A549 (cell line): ENCODE measurements around the gene SUSD1.

Experiments used
- CEBPB ChIP-seq, 2 experiments: fragments of >200 bp in 1 of 2; sonication (Bioruptor Twin) in 1 of 2; formaldehyde crosslinking in 1 of 2; IDR thresholded peaks; 2 replicates each; pipeline ENCODE4 v1.6.1; 2012 to 2016
- CHD2 ChIP-seq: fragments of 150-350 bp; IDR thresholded peaks from 2 replicates; pipeline ENCODE4 v1.6.1; 2014; ENCODE audit warnings: low read length; ENCODE audit not compliant: partially characterized antibody
- CTCF ChIP-seq: fragments of >200 bp; sonication (Bioruptor Twin); formaldehyde crosslinking; IDR thresholded peaks from 3 replicates; pipeline ENCODE4 v1.5.1; 2016
- EP300 ChIP-seq, 2 experiments: fragments of >200 bp; sonication (Bioruptor Twin); formaldehyde crosslinking; IDR thresholded peaks; 2 replicates in 1 of 2; 3 replicates in 1 of 2; pipeline ENCODE4 v1.6.1; 2016 to 2017
- FOXS1 ChIP-seq: fragments of 250-450 bp; sonication (Bioruptor Pico); IDR thresholded peaks from 2 replicates; pipeline ENCODE4 v1.5.0; 2020; ENCODE audit warnings: mild to moderate bottlenecking, moderate library complexity
- KDM5A ChIP-seq: fragments of 200-600 bp; sonication (generic); IDR thresholded peaks from 2 replicates; pipeline ENCODE4 v1.6.1; 2016; ENCODE audit warnings: antibody characterized with exemption, mild to moderate bottlenecking
- MAX ChIP-seq: IDR thresholded peaks from 2 replicates; pipeline ENCODE4 v1.6.1; 2012
- POLR2A ChIP-seq: IDR thresholded peaks from 2 replicates; pipeline ENCODE4 v1.6.1; 2012; ENCODE audit warnings: mild to moderate bottlenecking, low read length
- SMC3 ChIP-seq: fragments of >200 bp; sonication (Bioruptor Twin); formaldehyde crosslinking; IDR thresholded peaks from 3 replicates; pipeline ENCODE4 v1.6.1; 2018; ENCODE audit warnings: inconsistent platforms
- ZFP36 ChIP-seq: fragments of 450-650 bp; IDR thresholded peaks from 2 replicates; pipeline ENCODE4 v1.6.1; 2014; ENCODE audit warnings: borderline replicate concordance; ENCODE audit not compliant: partially characterized antibody
- TF ChIP-seq, protein P1 (sequence below): fragments of 250-450 bp; sonication (Bioruptor Pico); IDR thresholded peaks from 2 replicates; pipeline ENCODE4 v1.5.0; 2021; ENCODE audit warnings: mild to moderate bottlenecking, moderate library complexity, borderline replicate concordance
- TF ChIP-seq, protein P2 (sequence below): fragments of >200 bp; sonication (Bioruptor Twin); formaldehyde crosslinking; IDR thresholded peaks from 3 replicates; pipeline ENCODE4 v1.6.1; 2016
- TF ChIP-seq, protein P3 (sequence below): fragments of 200-600 bp; sonication (generic); IDR thresholded peaks from 2 replicates; pipeline ENCODE4 v1.6.1; 2016; ENCODE audit warnings: antibody characterized with exemption, mild to moderate bottlenecking, moderate library complexity

DNA sequence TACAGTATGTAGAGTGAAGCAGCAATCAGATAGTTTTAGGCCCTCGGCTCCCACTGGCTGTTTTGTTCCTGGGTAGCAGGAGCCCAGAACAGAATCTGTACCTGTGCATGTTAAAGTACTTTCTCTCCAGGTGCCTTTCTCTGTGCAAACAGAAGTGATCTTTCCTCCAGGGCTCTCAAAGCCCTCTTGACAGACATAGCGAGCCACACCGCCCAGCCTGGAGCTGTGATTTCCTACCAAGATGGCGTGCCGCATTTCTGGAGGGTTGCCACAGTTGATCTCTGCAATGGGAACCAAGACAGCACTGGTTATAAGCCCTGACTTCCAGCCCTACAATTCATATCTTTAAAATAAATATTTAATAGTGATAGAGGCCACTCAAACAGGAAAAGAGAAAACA is 50.9 kb downstream of the SUSD1 start:
- TF ChIP-seq CTCF, result no peak
- no peak for TF ChIP-seq CEBPB (IDR thresholded peaks at IDR 0.05)
- no peak for TF ChIP-seq FOXS1 (CRISPR knock-in tag)
- TF ChIP-seq, protein P1, sequence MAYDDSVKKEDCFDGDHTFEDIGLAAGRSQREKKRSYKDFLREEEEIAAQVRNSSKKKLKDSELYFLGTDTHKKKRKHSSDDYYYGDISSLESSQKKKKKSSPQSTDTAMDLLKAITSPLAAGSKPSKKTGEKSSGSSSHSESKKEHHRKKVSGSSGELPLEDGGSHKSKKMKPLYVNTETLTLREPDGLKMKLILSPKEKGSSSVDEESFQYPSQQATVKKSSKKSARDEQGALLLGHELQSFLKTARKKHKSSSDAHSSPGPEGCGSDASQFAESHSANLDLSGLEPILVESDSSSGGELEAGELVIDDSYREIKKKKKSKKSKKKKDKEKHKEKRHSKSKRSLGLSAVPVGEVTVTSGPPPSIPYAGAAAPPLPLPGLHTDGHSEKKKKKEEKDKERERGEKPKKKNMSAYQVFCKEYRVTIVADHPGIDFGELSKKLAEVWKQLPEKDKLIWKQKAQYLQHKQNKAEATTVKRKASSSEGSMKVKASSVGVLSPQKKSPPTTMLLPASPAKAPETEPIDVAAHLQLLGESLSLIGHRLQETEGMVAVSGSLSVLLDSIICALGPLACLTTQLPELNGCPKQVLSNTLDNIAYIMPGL (CRISPR knock-in tag), result no peak
- TF ChIP-seq POLR2A, result no peak
- TF ChIP-seq EP300 (IDR thresholded peaks at IDR 0.05), result no peak
- TF ChIP-seq ZFP36, result no peak
- TF ChIP-seq, protein P2, sequence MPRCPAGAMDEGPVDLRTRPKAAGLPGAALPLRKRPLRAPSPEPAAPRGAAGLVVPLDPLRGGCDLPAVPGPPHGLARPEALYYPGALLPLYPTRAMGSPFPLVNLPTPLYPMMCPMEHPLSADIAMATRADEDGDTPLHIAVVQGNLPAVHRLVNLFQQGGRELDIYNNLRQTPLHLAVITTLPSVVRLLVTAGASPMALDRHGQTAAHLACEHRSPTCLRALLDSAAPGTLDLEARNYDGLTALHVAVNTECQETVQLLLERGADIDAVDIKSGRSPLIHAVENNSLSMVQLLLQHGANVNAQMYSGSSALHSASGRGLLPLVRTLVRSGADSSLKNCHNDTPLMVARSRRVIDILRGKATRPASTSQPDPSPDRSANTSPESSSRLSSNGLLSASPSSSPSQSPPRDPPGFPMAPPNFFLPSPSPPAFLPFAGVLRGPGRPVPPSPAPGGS, result no peak
- TF ChIP-seq CHD2, result no peak
- TF ChIP-seq, protein P3, sequence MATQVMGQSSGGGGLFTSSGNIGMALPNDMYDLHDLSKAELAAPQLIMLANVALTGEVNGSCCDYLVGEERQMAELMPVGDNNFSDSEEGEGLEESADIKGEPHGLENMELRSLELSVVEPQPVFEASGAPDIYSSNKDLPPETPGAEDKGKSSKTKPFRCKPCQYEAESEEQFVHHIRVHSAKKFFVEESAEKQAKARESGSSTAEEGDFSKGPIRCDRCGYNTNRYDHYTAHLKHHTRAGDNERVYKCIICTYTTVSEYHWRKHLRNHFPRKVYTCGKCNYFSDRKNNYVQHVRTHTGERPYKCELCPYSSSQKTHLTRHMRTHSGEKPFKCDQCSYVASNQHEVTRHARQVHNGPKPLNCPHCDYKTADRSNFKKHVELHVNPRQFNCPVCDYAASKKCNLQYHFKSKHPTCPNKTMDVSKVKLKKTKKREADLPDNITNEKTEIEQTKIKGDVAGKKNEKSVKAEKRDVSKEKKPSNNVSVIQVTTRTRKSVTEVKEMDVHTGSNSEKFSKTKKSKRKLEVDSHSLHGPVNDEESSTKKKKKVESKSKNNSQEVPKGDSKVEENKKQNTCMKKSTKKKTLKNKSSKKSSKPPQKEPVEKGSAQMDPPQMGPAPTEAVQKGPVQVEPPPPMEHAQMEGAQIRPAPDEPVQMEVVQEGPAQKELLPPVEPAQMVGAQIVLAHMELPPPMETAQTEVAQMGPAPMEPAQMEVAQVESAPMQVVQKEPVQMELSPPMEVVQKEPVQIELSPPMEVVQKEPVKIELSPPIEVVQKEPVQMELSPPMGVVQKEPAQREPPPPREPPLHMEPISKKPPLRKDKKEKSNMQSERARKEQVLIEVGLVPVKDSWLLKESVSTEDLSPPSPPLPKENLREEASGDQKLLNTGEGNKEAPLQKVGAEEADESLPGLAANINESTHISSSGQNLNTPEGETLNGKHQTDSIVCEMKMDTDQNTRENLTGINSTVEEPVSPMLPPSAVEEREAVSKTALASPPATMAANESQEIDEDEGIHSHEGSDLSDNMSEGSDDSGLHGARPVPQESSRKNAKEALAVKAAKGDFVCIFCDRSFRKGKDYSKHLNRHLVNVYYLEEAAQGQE, result no peak
- no peak for TF ChIP-seq SMC3
- no peak for TF ChIP-seq MAX
- TF ChIP-seq KDM5A, result no peak
